ENCODE data around the gene P2RX7.
"Not testable (repeated sequence)": the region's sequence is repeated elsewhere in the genome, so short reads cannot be mapped to it uniquely, and the experiment has no call there.

Gene P2RX7

GRCh38 chr12:121164839-121165238 is 32.2 kb downstream of the P2RX7 start:
- H3K27me3 ChIP-seq (ENCODE audit: low read depth, low read length); H3K4me3 ChIP-seq (ENCODE audit: low read depth in 1 of 2, low read length in 2 of 2); H3K9me3 ChIP-seq (ENCODE audit: control insufficient read depth in 1 of 2, low read length in 2 of 2); H3K4me1 ChIP-seq (ENCODE audit: control insufficient read depth in 1 of 2, insufficient read depth in 2 of 2, low read length in 2 of 2); H3K27ac ChIP-seq (ENCODE audit: low read length): not testable (repeated sequence)
- peaks cover 10 to 33% of the 10 kb centered on the region in 2 donors for H3K36me3 ChIP-seq (ENCODE audit: control insufficient read depth in 1 of 2, insufficient read depth in 2 of 2, low read length in 2 of 2)

DNA sequence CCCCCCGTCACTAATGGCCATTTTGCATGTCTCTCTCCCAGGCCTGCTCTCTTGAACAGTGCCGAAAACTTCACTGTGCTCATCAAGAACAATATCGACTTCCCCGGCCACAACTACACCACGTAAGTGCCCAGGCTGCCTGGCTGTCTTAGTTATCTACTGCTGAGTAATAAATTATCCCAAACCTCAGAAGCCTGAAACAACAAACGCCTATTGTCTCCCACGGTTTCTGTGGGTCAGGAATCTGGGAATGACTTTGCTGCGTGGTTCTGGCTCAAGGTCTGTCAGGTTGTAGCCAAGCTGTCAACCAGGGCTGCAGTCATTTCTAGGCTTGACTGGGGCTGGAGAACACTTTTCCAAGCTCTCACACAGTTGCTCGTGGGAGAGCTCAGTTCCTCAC is 32.6 kb downstream of the P2RX7 start:
- Histone ChIP-seq H3K27ac (ENCODE audit: low read length) (no peak overlapping the region), H3K4me1 (ENCODE audit: control insufficient read depth in 1 of 2, insufficient read depth in 2 of 2, low read length in 2 of 2) (no peaks in the 10 kb centered on the region), H3K9me3 (ENCODE audit: control insufficient read depth in 1 of 2, low read length in 2 of 2) (no peaks in the 10 kb centered on the region), H3K4me3 (ENCODE audit: low read depth in 1 of 2, low read length in 2 of 2) (no peak overlapping the region), H3K36me3 (ENCODE audit: control insufficient read depth in 1 of 2, insufficient read depth in 2 of 2, low read length in 2 of 2) (peaks cover 10 to 32% of the 10 kb centered on the region in 2 donors), H3K27me3 (ENCODE audit: low read depth, low read length) (no peaks in the 10 kb centered on the region)

DNA sequence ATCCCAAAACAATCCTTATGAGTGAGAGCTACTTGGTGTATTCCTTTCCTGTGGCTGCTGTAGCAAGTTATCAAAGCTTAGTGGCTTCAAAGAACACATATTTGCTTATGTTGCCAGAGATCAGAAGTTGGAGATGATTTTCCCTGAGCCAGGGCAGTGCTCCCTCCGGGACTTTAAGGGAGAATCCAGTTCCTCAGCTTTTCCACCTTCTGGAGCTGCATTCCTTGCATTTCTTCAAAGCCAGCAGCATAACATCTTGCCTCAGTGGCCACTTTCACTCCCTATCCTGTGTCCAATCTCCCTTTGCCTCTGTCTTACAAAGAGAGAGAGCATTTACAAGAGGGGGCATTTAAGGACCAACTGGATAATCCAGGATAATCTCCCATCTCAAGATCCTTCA is 33.7 kb downstream of the P2RX7 start:
- no peak overlapping the region for H3K27ac ChIP-seq (ENCODE audit: low read length)
- H3K36me3 ChIP-seq (ENCODE audit: control insufficient read depth in 1 of 2, insufficient read depth in 2 of 2, low read length in 2 of 2), result peaks cover 10 to 25% of the 10 kb centered on the region in 2 donors
- no peaks in the 10 kb centered on the region for H3K9me3 ChIP-seq (ENCODE audit: control insufficient read depth in 1 of 2, low read length in 2 of 2)
- H3K4me1 ChIP-seq (ENCODE audit: control insufficient read depth in 1 of 2, insufficient read depth in 2 of 2, low read length in 2 of 2), result no peaks in the 10 kb centered on the region
- no peaks in the 10 kb centered on the region for H3K27me3 ChIP-seq (ENCODE audit: low read depth, low read length)
- H3K4me3 ChIP-seq (ENCODE audit: low read depth in 1 of 2, low read length in 2 of 2), result no peak overlapping the region

GRCh38 chr12:121167232-121167820 is 34.6 kb downstream of the P2RX7 start:
- Histone ChIP-seq H3K4me1 (ENCODE audit: control insufficient read depth in 1 of 2, insufficient read depth in 2 of 2, low read length in 2 of 2) (no peaks in the 10 kb centered on the region), H3K9me3 (ENCODE audit: control insufficient read depth in 1 of 2, low read length in 2 of 2) (no peaks in the 10 kb centered on the region), H3K27ac (ENCODE audit: low read length) (no peak overlapping the region), H3K36me3 (ENCODE audit: control insufficient read depth in 1 of 2, insufficient read depth in 2 of 2, low read length in 2 of 2) (peaks cover 10 to 18% of the 10 kb centered on the region in 2 donors), H3K27me3 (ENCODE audit: low read depth, low read length) (no peaks in the 10 kb centered on the region), H3K4me3 (ENCODE audit: low read depth in 1 of 2, low read length in 2 of 2) (no peak overlapping the region)

DNA sequence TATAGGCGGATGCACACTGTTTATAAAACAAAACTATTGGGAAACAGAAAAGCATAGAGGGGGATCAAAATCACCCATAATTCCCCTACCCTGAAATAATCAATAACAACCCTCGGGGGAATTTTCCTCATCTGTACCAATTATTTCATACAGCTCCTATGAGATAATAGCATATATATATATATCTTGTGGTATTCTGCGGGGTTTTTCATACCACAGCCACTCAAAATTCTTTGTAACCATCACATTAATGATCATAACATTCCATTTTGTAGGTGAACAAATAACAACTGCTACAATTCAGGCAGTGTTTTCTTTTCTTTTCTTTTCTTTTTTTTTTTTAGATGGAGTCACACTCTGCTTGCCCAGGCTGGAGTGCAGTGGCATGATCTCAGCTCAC is 35.3 kb downstream of the P2RX7 start:
- H3K27ac ChIP-seq (ENCODE audit: low read length), result no peak overlapping the region
- peaks cover 10 to 12% of the 10 kb centered on the region in 2 donors for H3K36me3 ChIP-seq (ENCODE audit: control insufficient read depth in 1 of 2, insufficient read depth in 2 of 2, low read length in 2 of 2)
- H3K9me3 ChIP-seq (ENCODE audit: control insufficient read depth in 1 of 2, low read length in 2 of 2), result no peaks in the 10 kb centered on the region
- H3K27me3 ChIP-seq (ENCODE audit: low read depth, low read length), result no peaks in the 10 kb centered on the region
- H3K4me3 ChIP-seq (ENCODE audit: low read depth in 1 of 2, low read length in 2 of 2), result no peak overlapping the region
- H3K4me1 ChIP-seq (ENCODE audit: control insufficient read depth in 1 of 2, insufficient read depth in 2 of 2, low read length in 2 of 2), result no peaks in the 10 kb centered on the region

DNA sequence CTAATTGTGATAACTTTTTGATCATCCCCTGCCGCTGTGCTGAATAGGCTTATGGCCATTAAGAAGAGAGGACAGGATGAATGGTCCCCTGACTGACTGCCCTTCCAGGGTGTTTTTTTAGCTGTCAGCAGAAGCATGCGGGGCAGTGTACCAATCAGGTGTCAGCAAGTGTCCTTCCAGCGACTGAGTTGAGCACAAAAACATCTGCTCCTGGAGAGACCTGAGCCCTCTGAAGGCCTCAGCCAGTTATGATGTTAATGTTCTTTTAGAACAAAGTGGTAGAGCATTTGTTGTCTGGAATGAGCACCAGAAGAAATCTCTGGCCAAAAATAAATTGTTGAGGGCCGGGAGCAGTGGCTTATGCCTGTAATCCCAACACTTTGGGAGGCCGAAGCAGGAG is 37.5 kb downstream of the P2RX7 start:
- Histone ChIP-seq H3K9me3 (ENCODE audit: control insufficient read depth in 1 of 2, low read length in 2 of 2) (no peaks in the 10 kb centered on the region), H3K4me3 (ENCODE audit: low read depth in 1 of 2, low read length in 2 of 2) (no peak overlapping the region), H3K4me1 (ENCODE audit: control insufficient read depth in 1 of 2, insufficient read depth in 2 of 2, low read length in 2 of 2) (no peaks in the 10 kb centered on the region), H3K27me3 (ENCODE audit: low read depth, low read length) (no peaks in the 10 kb centered on the region), H3K36me3 (ENCODE audit: control insufficient read depth in 1 of 2, insufficient read depth in 2 of 2, low read length in 2 of 2) (peaks cover 4 to 12% of the 10 kb centered on the region in 2 donors), H3K27ac (ENCODE audit: low read length) (no peak overlapping the region)

GRCh38 chr12:121170611-121171260 is 38.1 kb downstream of the P2RX7 start:
- H3K9me3 ChIP-seq (ENCODE audit: control insufficient read depth in 1 of 2, low read length in 2 of 2), result no peaks in the 10 kb centered on the region
- no peaks in the 10 kb centered on the region for H3K27me3 ChIP-seq (ENCODE audit: low read depth, low read length)
- no peak overlapping the region for H3K27ac ChIP-seq (ENCODE audit: low read length)
- H3K36me3 ChIP-seq (ENCODE audit: control insufficient read depth in 1 of 2, insufficient read depth in 2 of 2, low read length in 2 of 2), result peaks cover 0 to 8% of the 10 kb centered on the region in 2 donors
- no peaks in the 10 kb centered on the region for H3K4me1 ChIP-seq (ENCODE audit: control insufficient read depth in 1 of 2, insufficient read depth in 2 of 2, low read length in 2 of 2)
- no peak overlapping the region for H3K4me3 ChIP-seq (ENCODE audit: low read depth in 1 of 2, low read length in 2 of 2)

DNA sequence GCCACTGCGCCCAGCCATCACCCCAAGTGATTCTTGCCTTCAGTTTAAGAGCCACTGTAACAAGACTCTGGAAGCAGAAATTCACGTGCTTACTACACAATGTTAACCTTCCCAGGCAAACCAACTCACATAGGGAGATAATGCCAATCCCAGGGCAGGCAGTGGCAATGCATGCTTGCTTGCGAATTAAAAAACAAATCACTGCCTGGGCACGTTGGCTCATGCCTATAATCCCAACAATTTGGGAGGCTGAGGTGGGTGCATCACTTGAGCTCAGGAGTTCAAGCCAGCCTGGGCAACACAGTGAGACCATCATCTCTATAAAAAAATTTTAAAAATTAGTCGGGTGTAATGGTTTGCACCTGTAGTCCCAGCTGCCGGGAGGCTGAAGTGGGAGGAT is 39.5 kb downstream of the P2RX7 start:
- no peaks in the 10 kb centered on the region for H3K9me3 ChIP-seq (ENCODE audit: control insufficient read depth in 1 of 2, low read length in 2 of 2)
- H3K36me3 ChIP-seq (ENCODE audit: control insufficient read depth in 1 of 2, insufficient read depth in 2 of 2, low read length in 2 of 2), result peaks cover 3% of the 10 kb centered on the region in 2 donors
- no peaks in the 10 kb centered on the region for H3K4me1 ChIP-seq (ENCODE audit: control insufficient read depth in 1 of 2, insufficient read depth in 2 of 2, low read length in 2 of 2)
- no peak overlapping the region for H3K4me3 ChIP-seq (ENCODE audit: low read depth in 1 of 2, low read length in 2 of 2)
- H3K27me3 ChIP-seq (ENCODE audit: low read depth, low read length), result no peaks in the 10 kb centered on the region
- no peak overlapping the region for H3K27ac ChIP-seq (ENCODE audit: low read length)

GRCh38 chr12:121175383-121176119 is 42.9 kb downstream of the P2RX7 start:
- Histone ChIP-seq H3K4me3 (ENCODE audit: low read depth in 1 of 2, low read length in 2 of 2) (no peak overlapping the region), H3K27me3 (ENCODE audit: low read depth, low read length) (no peaks in the 10 kb centered on the region), H3K9me3 (ENCODE audit: control insufficient read depth in 1 of 2, low read length in 2 of 2) (no peaks in the 10 kb centered on the region), H3K36me3 (ENCODE audit: control insufficient read depth in 1 of 2, insufficient read depth in 2 of 2, low read length in 2 of 2) (peaks cover 6% of the 10 kb centered on the region in 2 donors), H3K27ac (ENCODE audit: low read length) (no peak overlapping the region), H3K4me1 (ENCODE audit: control insufficient read depth in 1 of 2, insufficient read depth in 2 of 2, low read length in 2 of 2) (no peaks in the 10 kb centered on the region)

DNA sequence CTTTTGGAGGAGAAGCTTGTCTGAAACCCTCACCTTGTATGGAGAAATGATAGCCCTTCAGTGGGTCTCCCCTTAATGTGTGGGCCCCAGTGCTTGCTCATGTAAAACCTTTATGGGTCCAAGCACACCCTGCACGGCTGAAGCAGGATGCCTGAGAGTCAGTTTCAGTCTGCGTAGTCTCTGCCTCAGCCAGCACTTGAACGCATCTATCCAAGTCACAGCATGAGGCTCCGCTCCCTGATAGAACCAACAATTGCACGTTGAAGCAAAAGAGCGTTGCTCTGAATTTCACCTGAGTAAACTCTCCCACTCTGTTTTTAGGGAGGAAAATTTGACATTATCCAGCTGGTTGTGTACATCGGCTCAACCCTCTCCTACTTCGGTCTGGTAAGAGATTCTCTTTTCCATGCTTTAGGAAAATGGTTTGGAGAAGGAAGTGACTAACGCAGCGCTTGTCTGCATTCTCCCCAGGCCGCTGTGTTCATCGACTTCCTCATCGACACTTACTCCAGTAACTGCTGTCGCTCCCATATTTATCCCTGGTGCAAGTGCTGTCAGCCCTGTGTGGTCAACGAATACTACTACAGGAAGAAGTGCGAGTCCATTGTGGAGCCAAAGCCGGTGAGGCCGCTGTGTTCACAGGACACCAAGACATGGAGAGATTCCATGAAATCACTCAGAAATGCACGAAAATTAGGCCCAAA is 44.3 kb downstream of the P2RX7 start:
- H3K9me3 ChIP-seq (ENCODE audit: control insufficient read depth in 1 of 2, low read length in 2 of 2), result peaks cover 0 to under 1% of the 10 kb centered on the region in 2 donors
- H3K27ac ChIP-seq (ENCODE audit: low read length), result no peak overlapping the region
- no peak overlapping the region for H3K4me3 ChIP-seq (ENCODE audit: low read depth in 1 of 2, low read length in 2 of 2)
- no peaks in the 10 kb centered on the region for H3K4me1 ChIP-seq (ENCODE audit: control insufficient read depth in 1 of 2, insufficient read depth in 2 of 2, low read length in 2 of 2)
- no peaks in the 10 kb centered on the region for H3K27me3 ChIP-seq (ENCODE audit: low read depth, low read length)
- peaks cover 6 to 15% of the 10 kb centered on the region in 2 donors for H3K36me3 ChIP-seq (ENCODE audit: control insufficient read depth in 1 of 2, insufficient read depth in 2 of 2, low read length in 2 of 2)

DNA sequence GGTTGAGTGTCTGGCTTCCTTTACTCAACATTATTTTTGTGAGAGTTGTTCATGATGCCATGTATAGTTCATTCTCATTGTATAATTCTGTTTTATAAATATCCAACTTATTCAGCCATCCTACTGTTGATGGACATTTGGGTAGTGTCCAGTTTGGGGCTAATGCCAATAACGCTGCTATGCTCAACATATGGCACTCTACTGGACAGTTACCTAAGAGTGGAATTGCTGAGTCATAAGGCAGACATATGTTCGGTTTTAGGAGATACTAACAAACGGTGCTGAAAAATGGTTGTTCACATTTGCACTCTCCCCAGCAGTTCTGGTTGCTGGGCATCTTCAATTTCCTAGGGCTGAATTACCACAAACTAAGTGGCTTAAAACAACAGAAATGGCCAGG is 48.5 kb downstream of the P2RX7 start:
- no peak overlapping the region for H3K4me3 ChIP-seq (ENCODE audit: low read depth in 1 of 2, low read length in 2 of 2)
- no peak overlapping the region for H3K27ac ChIP-seq (ENCODE audit: low read length)
- peaks cover 0 to 4% of the 10 kb centered on the region in 2 donors for H3K9me3 ChIP-seq (ENCODE audit: control insufficient read depth in 1 of 2, low read length in 2 of 2)
- H3K36me3 ChIP-seq (ENCODE audit: control insufficient read depth in 1 of 2, insufficient read depth in 2 of 2, low read length in 2 of 2), result peaks cover 6 to 29% of the 10 kb centered on the region in 2 donors
- H3K27me3 ChIP-seq (ENCODE audit: low read depth, low read length), result no peaks in the 10 kb centered on the region
- no peaks in the 10 kb centered on the region for H3K4me1 ChIP-seq (ENCODE audit: control insufficient read depth in 1 of 2, insufficient read depth in 2 of 2, low read length in 2 of 2)

Data from muscle layer of duodenum (tissue), 2 donors.